HG02973 (cell line): ENCODE measurements around the gene ATP2B1.
A peak's percentile ranks its signal among the peaks of the same experiment; 100 is the strongest.

Source experiments
- ATAC-seq: cut with Tn5 transposase; IDR thresholded peaks from one replicate; pipeline ENCODE4 v1.9.1; 2021; ENCODE audit warnings: moderate library complexity; ENCODE audit not compliant: unreplicated experiment

ATP2B1 gene

GRCh38 chr12:89544681-89545184, 163.9 kb downstream of the ATP2B1 start:
- no peak for ATAC-seq

GRCh38 chr12:89544022-89544421, 164.6 kb downstream of the ATP2B1 start:
- no peak for ATAC-seq

GRCh38 chr12:89542912-89543592, 165.6 kb downstream of the ATP2B1 start:
- peak; percentile 75 for ATAC-seq

GRCh38 chr12:89542236-89542635, 166.4 kb downstream of the ATP2B1 start:
- no peak for ATAC-seq

GRCh38 chr12:89540586-89540985, 168.1 kb downstream of the ATP2B1 start:
- no peak for ATAC-seq

GRCh38 chr12:89539426-89540223, 169.0 kb downstream of the ATP2B1 start:
- ATAC-seq, result no peak

GRCh38 chr12:89538897-89539296, 169.7 kb downstream of the ATP2B1 start:
- no peak for ATAC-seq
